Epithelial cell of umbilical artery (primary cell): ENCODE results near the gene BMX. TPM values are rescaled to one million over a fixed set of nuclear protein-coding genes. Genes with fewer than 3 reads are reported as not detected.

Source experiments
- total RNA-seq: library from RNA; depleted of rRNA; stranded (reverse); fragments of >200 nt; gene quantifications from 2 replicates; pipeline ENCODE4 v1.2.3, GENCODE V29; 2014

The BMX gene
- total RNA-seq, result 141 and 250 TPM in 2 replicates

GRCh38 chrX:15500497-15500966 lies at the start of gene BMX:
Gene BMX, plus strand, starts transcription at chrX:15500807. Its CDS starts 7,547 bp downstream, at chrX:15508354.

DNA sequence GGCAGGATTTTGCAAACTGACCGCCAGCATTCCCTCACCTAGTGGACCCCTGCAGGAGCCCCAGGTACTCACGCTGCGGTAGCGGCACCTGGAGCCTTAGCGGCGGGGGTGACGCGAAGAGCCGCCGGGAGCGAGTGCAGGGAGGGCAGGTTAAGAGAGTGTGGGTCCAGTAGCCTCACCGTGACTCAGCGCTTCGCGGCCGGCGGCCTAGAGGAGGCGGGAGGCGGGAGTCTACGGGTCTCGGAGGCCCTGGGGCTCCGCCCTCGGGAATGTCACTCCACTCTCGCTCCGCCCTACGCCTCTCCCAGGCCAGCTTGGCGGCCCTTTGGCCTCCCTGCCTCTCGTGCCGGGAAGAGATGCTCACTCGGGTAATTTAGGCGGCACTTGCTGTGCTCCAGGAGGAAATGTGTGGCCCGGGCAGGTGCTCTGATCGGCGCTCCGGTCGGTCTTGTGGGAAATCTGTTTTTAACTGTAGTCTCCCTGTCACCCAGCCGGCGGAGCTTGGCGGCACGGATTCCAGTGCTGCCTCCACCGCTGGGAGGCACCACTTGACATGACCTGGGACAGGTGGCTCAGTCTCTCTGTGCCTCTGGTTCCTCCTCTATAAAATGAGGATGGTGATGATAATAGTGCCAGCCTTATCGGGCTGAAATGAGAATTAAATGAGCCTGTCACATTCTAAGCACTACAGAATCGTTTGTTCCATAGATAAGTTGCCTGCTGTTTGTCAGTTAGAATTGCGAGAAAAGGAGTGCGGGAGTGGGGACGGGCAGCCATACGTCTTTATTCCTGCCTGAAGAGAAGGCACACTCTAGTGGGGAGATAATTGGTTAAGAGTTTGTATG lies 7.3 kb upstream of the BMX start, which contains the start of gene PIR:
TSS of gene PIR (minus strand) at position 216 of the 845 bp plus-strand sequence. CDS start 2,076 bp downstream, outside the sequence.

GRCh38 chrX:15600745-15601144 lies 100.1 kb downstream of the BMX start, which contains the start of gene ACE2:
Gene ACE2, minus strand, starts transcription at chrX:15600960. Its CDS starts 49 bp downstream, at chrX:15600911.

Other genes starting within 250 kb of the BMX start
- 25.1 and 33.5 TPM in 2 replicates for gene ASB9, start 230.7 kb upstream of the BMX start, total RNA-seq
- gene ASB11, start 185.2 kb upstream of the BMX start, total RNA-seq, result not detected in 2 replicates
- 11.4 and 11.6 TPM in 2 replicates for gene PIGA, start 165.3 kb upstream of the BMX start, total RNA-seq
- 0.32 and 0.76 TPM in 2 replicates for gene VEGFD, start 116.4 kb upstream of the BMX start, total RNA-seq
- 153 and 415 TPM in 2 replicates for gene PIR, start 7.5 kb upstream of the BMX start, total RNA-seq
- gene ACE2, start 100.2 kb downstream of the BMX start, total RNA-seq, result not detected in 2 replicates
- not detected in 2 replicates for gene CLTRN, start 164.0 kb downstream of the BMX start, total RNA-seq
- 1.3 and 2.3 TPM in 2 replicates for gene CA5B, start 237.5 kb downstream of the BMX start, total RNA-seq